Measurements from ENCODE around the gene RNFT2.
A peak's percentile ranks its signal among the peaks of the same experiment; 100 is the strongest.

The RNFT2 gene

DNA sequence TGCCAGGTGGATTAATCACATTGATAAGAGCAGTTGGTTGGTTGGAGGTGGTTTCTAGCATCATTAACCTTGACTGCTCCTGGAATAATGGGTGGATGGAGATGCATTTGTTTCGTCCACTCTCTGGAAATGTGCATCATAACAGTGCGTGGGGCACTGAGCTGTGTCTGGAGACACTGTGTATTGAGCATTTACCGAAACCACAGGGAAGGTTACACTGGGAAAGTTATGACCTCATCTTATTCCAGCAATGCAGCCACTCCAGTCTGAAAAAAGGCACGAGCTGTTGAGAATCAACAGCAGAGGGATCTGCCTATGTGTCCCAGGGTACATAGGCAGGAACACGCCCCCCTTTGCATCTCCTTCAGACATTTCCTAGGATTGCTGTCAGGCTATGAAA is 27.2 kb downstream of the RNFT2 start:
- CTCF ChIA-PET, result interaction anchor here (0.6 to 2.1 kb wide), 2 partner anchors 14 to 64 kb away, joined by 4 to 5 read pairs; no protein-coding TSS in a partner anchor
- Histone ChIP-seq H3K4me1 (ENCODE audit: control insufficient read depth, insufficient read depth, low read length) (no peaks in the 10 kb centered on the region; the same call in 1 of the 2 replicates), H3K9me3 (ENCODE audit: control insufficient read depth, insufficient read depth, low read depth, low read length) (no peaks in the 10 kb centered on the region), H3K36me3 (ENCODE audit: control insufficient read depth in 2 of 2, insufficient read depth in 1 of 2, low read length in 2 of 2) (peaks cover 7 to 16% of the 10 kb centered on the region in 2 experiments; a peak in 2 of 3 replicates), H3K27ac (ENCODE audit: extremely low read depth, low read depth, low read length) (no peak overlapping the region), H3K4me3 (ENCODE audit: low read depth, low read length) (no peak overlapping the region)
- POLR2A ChIA-PET, result no interaction called here
- TF ChIP-seq ZBTB17 (tag by site-specific recombination; IDR thresholded peaks at IDR 0.05) (peak; percentile 83), KLF10 (tag by site-specific recombination; IDR thresholded peaks at IDR 0.05) (peak; percentile 40; the same call in 1 of the 2 replicates), ZNF266 (tag by site-specific recombination; IDR thresholded peaks at IDR 0.05; ENCODE audit: low read depth) (no peak), ZIC2 (tag by site-specific recombination; IDR thresholded peaks at IDR 0.05) (no peak), ZBTB21 (tag by site-specific recombination; IDR thresholded peaks at IDR 0.05) (0 out of 2 replicates have a peak, but pooled peaks have one; percentile 27), KLF9 (tag by site-specific recombination; IDR thresholded peaks at IDR 0.05; ENCODE audit: low read depth) (0 out of 2 replicates have a peak, but pooled peaks have one; percentile 29), ZNF585B (tag by site-specific recombination; IDR thresholded peaks at IDR 0.05) (no peak), ZNF510 (tag by site-specific recombination; IDR thresholded peaks at IDR 0.05; ENCODE audit: insufficient replicate concordance) (no peak), ZBTB8A (tag by site-specific recombination; IDR thresholded peaks at IDR 0.05) (no peak), ZNF654 (tag by site-specific recombination; IDR thresholded peaks at IDR 0.05; ENCODE audit: low read depth) (no peak), ZNF549 (tag by site-specific recombination; IDR thresholded peaks at IDR 0.05) (no peak), ZNF214 (tag by site-specific recombination; IDR thresholded peaks at IDR 0.05; ENCODE audit: borderline replicate concordance) (no peak), ZNF670 (tag by site-specific recombination; IDR thresholded peaks at IDR 0.05; ENCODE audit: low read depth) (no peak), SCRT2 (tag by site-specific recombination; IDR thresholded peaks at IDR 0.05) (0 out of 2 replicates have a peak, but pooled peaks have one; percentile 24), ZNF558 (tag by site-specific recombination; IDR thresholded peaks at IDR 0.05) (no peak), ZNF791 (tag by site-specific recombination; IDR thresholded peaks at IDR 0.05) (no peak), ZNF600 (tag by site-specific recombination; IDR thresholded peaks at IDR 0.05) (0 out of 2 replicates have a peak, but pooled peaks have one; percentile 11), ZEB2 (tag by site-specific recombination; IDR thresholded peaks at IDR 0.05) (no peak)
- TF ChIP-seq, protein P1, sequence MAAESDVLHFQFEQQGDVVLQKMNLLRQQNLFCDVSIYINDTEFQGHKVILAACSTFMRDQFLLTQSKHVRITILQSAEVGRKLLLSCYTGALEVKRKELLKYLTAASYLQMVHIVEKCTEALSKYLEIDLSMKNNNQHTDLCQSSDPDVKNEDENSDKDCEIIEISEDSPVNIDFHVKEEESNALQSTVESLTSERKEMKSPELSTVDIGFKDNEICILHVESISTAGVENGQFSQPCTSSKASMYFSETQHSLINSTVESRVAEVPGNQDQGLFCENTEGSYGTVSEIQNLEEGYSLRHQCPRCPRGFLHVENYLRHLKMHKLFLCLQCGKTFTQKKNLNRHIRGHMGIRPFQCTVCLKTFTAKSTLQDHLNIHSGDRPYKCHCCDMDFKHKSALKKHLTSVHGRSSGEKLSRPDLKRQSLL (tag by site-specific recombination; IDR thresholded peaks at IDR 0.05), result no peak
- TF ChIP-seq, protein P2, sequence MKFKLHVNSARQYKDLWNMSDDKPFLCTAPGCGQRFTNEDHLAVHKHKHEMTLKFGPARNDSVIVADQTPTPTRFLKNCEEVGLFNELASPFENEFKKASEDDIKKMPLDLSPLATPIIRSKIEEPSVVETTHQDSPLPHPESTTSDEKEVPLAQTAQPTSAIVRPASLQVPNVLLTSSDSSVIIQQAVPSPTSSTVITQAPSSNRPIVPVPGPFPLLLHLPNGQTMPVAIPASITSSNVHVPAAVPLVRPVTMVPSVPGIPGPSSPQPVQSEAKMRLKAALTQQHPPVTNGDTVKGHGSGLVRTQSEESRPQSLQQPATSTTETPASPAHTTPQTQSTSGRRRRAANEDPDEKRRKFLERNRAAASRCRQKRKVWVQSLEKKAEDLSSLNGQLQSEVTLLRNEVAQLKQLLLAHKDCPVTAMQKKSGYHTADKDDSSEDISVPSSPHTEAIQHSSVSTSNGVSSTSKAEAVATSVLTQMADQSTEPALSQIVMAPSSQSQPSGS (tag by site-specific recombination; IDR thresholded peaks at IDR 0.05; ENCODE audit: low read depth), result peak; percentile 89
- TF ChIP-seq, protein P3, sequence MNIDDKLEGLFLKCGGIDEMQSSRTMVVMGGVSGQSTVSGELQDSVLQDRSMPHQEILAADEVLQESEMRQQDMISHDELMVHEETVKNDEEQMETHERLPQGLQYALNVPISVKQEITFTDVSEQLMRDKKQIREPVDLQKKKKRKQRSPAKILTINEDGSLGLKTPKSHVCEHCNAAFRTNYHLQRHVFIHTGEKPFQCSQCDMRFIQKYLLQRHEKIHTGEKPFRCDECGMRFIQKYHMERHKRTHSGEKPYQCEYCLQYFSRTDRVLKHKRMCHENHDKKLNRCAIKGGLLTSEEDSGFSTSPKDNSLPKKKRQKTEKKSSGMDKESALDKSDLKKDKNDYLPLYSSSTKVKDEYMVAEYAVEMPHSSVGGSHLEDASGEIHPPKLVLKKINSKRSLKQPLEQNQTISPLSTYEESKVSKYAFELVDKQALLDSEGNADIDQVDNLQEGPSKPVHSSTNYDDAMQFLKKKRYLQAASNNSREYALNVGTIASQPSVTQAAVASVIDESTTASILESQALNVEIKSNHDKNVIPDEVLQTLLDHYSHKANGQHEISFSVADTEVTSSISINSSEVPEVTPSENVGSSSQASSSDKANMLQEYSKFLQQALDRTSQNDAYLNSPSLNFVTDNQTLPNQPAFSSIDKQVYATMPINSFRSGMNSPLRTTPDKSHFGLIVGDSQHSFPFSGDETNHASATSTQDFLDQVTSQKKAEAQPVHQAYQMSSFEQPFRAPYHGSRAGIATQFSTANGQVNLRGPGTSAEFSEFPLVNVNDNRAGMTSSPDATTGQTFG (tag by site-specific recombination; IDR thresholded peaks at IDR 0.05; ENCODE audit: borderline replicate concordance), result no peak
- TF ChIP-seq, protein P4, sequence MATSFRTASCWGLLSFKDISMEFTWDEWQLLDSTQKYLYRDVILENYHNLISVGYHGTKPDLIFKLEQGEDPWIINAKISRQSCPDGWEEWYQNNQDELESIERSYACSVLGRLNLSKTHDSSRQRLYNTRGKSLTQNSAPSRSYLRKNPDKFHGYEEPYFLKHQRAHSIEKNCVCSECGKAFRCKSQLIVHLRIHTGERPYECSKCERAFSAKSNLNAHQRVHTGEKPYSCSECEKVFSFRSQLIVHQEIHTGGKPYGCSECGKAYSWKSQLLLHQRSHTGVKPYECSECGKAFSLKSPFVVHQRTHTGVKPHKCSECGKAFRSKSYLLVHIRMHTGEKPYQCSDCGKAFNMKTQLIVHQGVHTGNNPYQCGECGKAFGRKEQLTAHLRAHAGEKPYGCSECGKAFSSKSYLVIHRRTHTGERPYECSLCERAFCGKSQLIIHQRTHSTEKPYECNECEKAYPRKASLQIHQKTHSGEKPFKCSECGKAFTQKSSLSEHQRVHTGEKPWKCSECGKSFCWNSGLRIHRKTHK (tag by site-specific recombination; IDR thresholded peaks at IDR 0.05), result no peak
